Dermis blood vessel endothelial cell (primary cell): ENCODE results near the gene LTBP1. TPM values are rescaled to one million over a fixed set of nuclear protein-coding genes. Genes with fewer than 3 reads are reported as not detected.
"Not testable (repeated sequence)": the region's sequence is repeated elsewhere in the genome, so short reads cannot be mapped to it uniquely, and the experiment has no call there.

Experiments used
- DNase-seq: peaks from one replicate; pipeline ENCODE4 v3.0.0; 2010
- total RNA-seq: library from RNA; depleted of rRNA; stranded (reverse); fragments of >200 nt; gene quantifications from 2 replicates; pipeline ENCODE4 v1.2.3, GENCODE V29; 2014

The LTBP1 gene
- total RNA-seq, 1 donor from 2014 or later: 37.9 TPM

- no peak for DNase-seq
These were observed 199.3 kb downstream of the LTBP1 start for GRCh38 chr2:33146102-33146501.

- no peak for DNase-seq
These were observed 206.3 kb downstream of the LTBP1 start for GRCh38 chr2:33153008-33153407.

GRCh38 chr2:33158482-33159003 lies 211.8 kb downstream of the LTBP1 start:
- peak; percentile 79 for DNase-seq

- DNase-seq: no peak
These were observed 213.4 kb downstream of the LTBP1 start for GRCh38 chr2:33160191-33160590.

- DNase-seq: peak; percentile 39
These were observed 219.6 kb downstream of the LTBP1 start for GRCh38 chr2:33166287-33166881.

- no peak for DNase-seq
These were observed 221.0 kb downstream of the LTBP1 start for GRCh38 chr2:33167622-33168245.

- no peak for DNase-seq
These were observed 221.7 kb downstream of the LTBP1 start for GRCh38 chr2:33168425-33168824.

GRCh38 chr2:33168922-33169321 lies 222.2 kb downstream of the LTBP1 start:
- no peak for DNase-seq

GRCh38 chr2:33170251-33170650 lies 223.5 kb downstream of the LTBP1 start:
- DNase-seq: not testable (repeated sequence)

- DNase-seq: no peak
These were observed 230.9 kb downstream of the LTBP1 start for GRCh38 chr2:33177627-33178026.

- no peak for DNase-seq
These were observed 231.5 kb downstream of the LTBP1 start for GRCh38 chr2:33178209-33178608.

GRCh38 chr2:33180915-33181314 lies 234.2 kb downstream of the LTBP1 start:
- no peak for DNase-seq

GRCh38 chr2:33181466-33181865 lies 234.7 kb downstream of the LTBP1 start:
- no peak for DNase-seq

- no peak for DNase-seq
These were observed 237.3 kb downstream of the LTBP1 start for GRCh38 chr2:33184041-33184440.

- no peak for DNase-seq
These were observed 240.2 kb downstream of the LTBP1 start for GRCh38 chr2:33186937-33187336.

GRCh38 chr2:33188799-33189198 lies 242.0 kb downstream of the LTBP1 start:
- no peak for DNase-seq

GRCh38 chr2:33190393-33190937 lies 243.7 kb downstream of the LTBP1 start:
- no peak for DNase-seq

GRCh38 chr2:33195891-33196290 lies 249.1 kb downstream of the LTBP1 start:
- DNase-seq: no peak

GRCh38 chr2:33196700-33197099 lies 249.9 kb downstream of the LTBP1 start:
- no peak for DNase-seq

- DNase-seq: no peak
These were observed 250.6 kb downstream of the LTBP1 start for GRCh38 chr2:33197198-33197938.

GRCh38 chr2:33202641-33203522 lies 256.1 kb downstream of the LTBP1 start:
- DNase-seq: no peak

GRCh38 chr2:33204945-33205344 lies 258.2 kb downstream of the LTBP1 start:
- no peak for DNase-seq
